Right atrium auricular region (tissue), 2 donors: ENCODE data around the gene RPP14. TPM values are rescaled to one million over a fixed set of nuclear protein-coding genes. Genes with fewer than 3 reads are reported as not detected.

ENCODE experiments used
- DNase-seq: peaks from one replicate; pipeline ENCODE4 v3.0.0-alpha.2; 2019; ENCODE audit warnings: low spot score
- H3K27ac ChIP-seq, 2 donors: fragments of 200-600 bp; sonication (generic); 1 replicate in 1 of 2; 2 replicates in 1 of 2; pipeline ENCODE4 v1.5.1; 2016 to 2019
- H3K27me3 ChIP-seq, 2 donors: fragments of 200-600 bp; sonication (generic); one replicate each; pipeline versions ENCODE4 v1.5.1 to v1.6.0; 2017 to 2019
- H3K36me3 ChIP-seq: fragments of 200-600 bp; sonication (generic); one replicate; pipeline ENCODE4 v1.5.1; 2016
- H3K4me1 ChIP-seq, 2 donors: fragments of 200-600 bp; sonication (generic); one replicate each; pipeline versions ENCODE4 v1.5.1 to v1.6.0; 2017 to 2019
- H3K4me3 ChIP-seq, 2 donors: fragments of 200-600 bp; sonication (generic); 1 replicate in 1 of 2; 2 replicates in 1 of 2; pipeline ENCODE4 v1.5.1; 2017 to 2019; ENCODE audit warnings: mild to moderate bottlenecking in 1 of 2, moderate library complexity in 1 of 2
- H3K9me3 ChIP-seq, 2 donors: fragments of 200-600 bp; sonication (generic); one replicate each; pipeline ENCODE4 v1.5.1; 2019
- total RNA-seq, 2 donors: library from RNA; depleted of rRNA; stranded (reverse); fragments of >200 nt; gene quantifications; one replicate each; pipeline ENCODE4 v1.1.0, GENCODE V29; 2016
- TF ChIP-seq, protein P1 (sequence below), 2 donors: fragments of 200-600 bp; sonication (generic); IDR thresholded peaks; one replicate each; pipeline ENCODE4 v1.5.1; 2019; ENCODE audit warnings: antibody characterized with exemption in 2 of 2

The RPP14 gene
- total RNA-seq, 2 donors from 2014 or later, result 10.0 to 10.9 TPM

- Histone ChIP-seq H3K36me3 (no peaks in the 10 kb centered on the region), H3K4me3 (no peak overlapping the region), H3K27ac (no peak overlapping the region), H3K27me3 (no peaks in the 10 kb centered on the region), H3K9me3 (no peaks in the 10 kb centered on the region), H3K4me1 (peaks cover 0 to 40% of the 10 kb centered on the region in 2 donors)
- no peak for DNase-seq
- TF ChIP-seq, protein P1, sequence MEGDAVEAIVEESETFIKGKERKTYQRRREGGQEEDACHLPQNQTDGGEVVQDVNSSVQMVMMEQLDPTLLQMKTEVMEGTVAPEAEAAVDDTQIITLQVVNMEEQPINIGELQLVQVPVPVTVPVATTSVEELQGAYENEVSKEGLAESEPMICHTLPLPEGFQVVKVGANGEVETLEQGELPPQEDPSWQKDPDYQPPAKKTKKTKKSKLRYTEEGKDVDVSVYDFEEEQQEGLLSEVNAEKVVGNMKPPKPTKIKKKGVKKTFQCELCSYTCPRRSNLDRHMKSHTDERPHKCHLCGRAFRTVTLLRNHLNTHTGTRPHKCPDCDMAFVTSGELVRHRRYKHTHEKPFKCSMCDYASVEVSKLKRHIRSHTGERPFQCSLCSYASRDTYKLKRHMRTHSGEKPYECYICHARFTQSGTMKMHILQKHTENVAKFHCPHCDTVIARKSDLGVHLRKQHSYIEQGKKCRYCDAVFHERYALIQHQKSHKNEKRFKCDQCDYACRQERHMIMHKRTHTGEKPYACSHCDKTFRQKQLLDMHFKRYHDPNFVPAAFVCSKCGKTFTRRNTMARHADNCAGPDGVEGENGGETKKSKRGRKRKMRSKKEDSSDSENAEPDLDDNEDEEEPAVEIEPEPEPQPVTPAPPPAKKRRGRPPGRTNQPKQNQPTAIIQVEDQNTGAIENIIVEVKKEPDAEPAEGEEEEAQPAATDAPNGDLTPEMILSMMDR (IDR thresholded peaks at IDR 0.05), result no peak
Observed at GRCh38 chr3:58355179-58355578, 49.1 kb downstream of the RPP14 start.

DNA sequence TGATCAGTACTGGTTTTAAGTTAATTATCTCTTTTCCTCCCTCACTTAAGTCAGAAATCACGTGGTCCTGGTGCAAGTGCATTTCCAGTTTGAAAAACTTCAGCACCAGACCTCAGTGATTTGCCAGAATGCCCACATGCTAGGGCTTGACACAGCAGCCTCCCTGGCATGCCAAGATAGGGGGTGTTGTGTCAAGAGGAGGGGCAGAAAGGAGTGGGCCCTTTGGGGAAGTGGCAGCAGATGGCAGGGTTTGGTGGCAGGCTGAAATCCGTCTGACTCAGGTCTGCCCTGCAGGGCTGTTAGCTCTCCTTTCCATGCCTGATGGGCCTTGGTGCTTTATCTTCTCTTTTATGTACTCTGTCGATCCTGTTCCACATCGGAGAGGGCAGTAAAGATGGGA lies 50.0 kb downstream of the RPP14 start:
- TF ChIP-seq, protein P1 (IDR thresholded peaks at IDR 0.05), result no peak
- Histone ChIP-seq H3K9me3 (no peaks in the 10 kb centered on the region), H3K4me3 (no peak overlapping the region), H3K27me3 (no peaks in the 10 kb centered on the region), H3K36me3 (no peaks in the 10 kb centered on the region), H3K27ac (no peak overlapping the region), H3K4me1 (peaks cover 0 to 32% of the 10 kb centered on the region in 2 donors)
- peak; percentile 32 for DNase-seq

GRCh38 chr3:58357402-58357801 lies 51.4 kb downstream of the RPP14 start:
- H3K4me1 ChIP-seq, result peaks cover 0 to 25% of the 10 kb centered on the region in 2 donors
- TF ChIP-seq, protein P1 (IDR thresholded peaks at IDR 0.05), result no peak
- H3K4me3 ChIP-seq, result no peak overlapping the region
- H3K9me3 ChIP-seq, result no peaks in the 10 kb centered on the region
- H3K27ac ChIP-seq, result no peak overlapping the region
- no peaks in the 10 kb centered on the region for H3K27me3 ChIP-seq
- DNase-seq, result peak; percentile 36
- no peaks in the 10 kb centered on the region for H3K36me3 ChIP-seq

DNA sequence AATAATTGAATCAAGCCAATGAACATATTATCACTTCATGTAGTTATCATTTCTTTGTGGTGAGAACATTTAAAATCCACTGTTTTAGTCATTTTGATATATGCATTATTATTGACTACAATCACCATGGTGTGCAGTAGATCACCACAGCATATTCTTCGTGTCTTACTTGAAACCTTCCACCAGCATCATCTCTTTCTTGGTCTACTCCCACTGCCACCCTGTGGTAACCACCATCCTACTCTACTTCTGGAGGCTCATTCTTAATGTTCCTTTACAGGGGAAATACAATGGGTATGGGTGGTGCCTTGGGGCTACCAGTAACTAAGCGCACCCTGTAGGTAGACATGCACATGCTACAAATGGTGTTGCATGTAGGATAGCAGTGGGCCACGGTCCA lies 52.0 kb downstream of the RPP14 start:
- H3K27ac ChIP-seq, result no peak overlapping the region

DNA sequence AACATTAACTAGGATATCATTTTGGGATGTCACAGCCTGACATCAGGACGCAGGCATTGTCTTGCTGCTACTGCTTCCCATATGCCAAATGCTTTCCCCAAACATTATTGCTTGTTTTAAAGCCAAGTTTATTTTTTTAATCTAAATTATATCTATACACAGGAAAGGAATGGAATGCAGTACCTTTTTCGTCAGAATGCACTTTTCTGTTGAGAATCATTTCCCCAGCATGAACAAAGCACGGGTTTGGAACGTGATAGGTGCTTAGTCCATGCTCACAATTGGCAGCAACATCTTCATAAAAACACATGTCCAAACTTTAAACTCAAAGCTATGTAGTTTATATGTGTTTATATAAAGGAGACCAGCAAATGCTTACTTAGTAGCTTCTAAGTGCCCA lies 52.8 kb downstream of the RPP14 start:
- DNase-seq, result no peak
- Histone ChIP-seq H3K36me3 (no peaks in the 10 kb centered on the region), H3K27ac (no peak overlapping the region), H3K27me3 (no peaks in the 10 kb centered on the region), H3K4me1 (peaks cover 0 to 25% of the 10 kb centered on the region in 2 donors), H3K9me3 (no peaks in the 10 kb centered on the region), H3K4me3 (no peak overlapping the region)
- TF ChIP-seq, protein P1 (IDR thresholded peaks at IDR 0.05), result no peak

More for the DNA sequence above, 52.0 kb downstream of the RPP14 start:
- Histone ChIP-seq H3K27me3 (no peaks in the 10 kb centered on the region), H3K9me3 (no peaks in the 10 kb centered on the region), H3K4me1 (peaks cover 0 to 25% of the 10 kb centered on the region in 2 donors), H3K4me3 (no peak overlapping the region), H3K36me3 (no peaks in the 10 kb centered on the region)
- TF ChIP-seq, protein P1 (IDR thresholded peaks at IDR 0.05), result no peak
- DNase-seq, result peak; percentile 7

- Histone ChIP-seq H3K4me3 (no peak overlapping the region), H3K4me1 (peaks cover 0 to 25% of the 10 kb centered on the region in 2 donors), H3K27me3 (no peaks in the 10 kb centered on the region), H3K27ac (no peak overlapping the region), H3K9me3 (no peaks in the 10 kb centered on the region), H3K36me3 (no peaks in the 10 kb centered on the region)
- DNase-seq, result no peak
- TF ChIP-seq, protein P1 (IDR thresholded peaks at IDR 0.05), result no peak
Observed at GRCh38 chr3:58359621-58360020, 53.6 kb downstream of the RPP14 start.
